K562 (cell line): ENCODE data around the gene OOSP1. TPM values are rescaled to one million over a fixed set of nuclear protein-coding genes. Genes with fewer than 3 reads are reported as not detected.
A peak's percentile ranks its signal among the peaks of the same experiment; 100 is the strongest.

ENCODE experiments used
- AFF1 ChIP-seq, 2 experiments: fragments of 450-650 bp; IDR thresholded peaks; 2 replicates each; pipeline ENCODE4 v1.6.1; 2018; ENCODE audit warnings: mild to moderate bottlenecking in 2 of 2, low read depth in 1 of 2; ENCODE audit not compliant: partially characterized antibody in 2 of 2
- CCNT2 ChIP-seq: IDR thresholded peaks from 2 replicates; pipeline ENCODE4 v1.6.1; 2011; ENCODE audit warnings: borderline replicate concordance, low read depth, mild to moderate bottlenecking, moderate library complexity, mixed read lengths, low read length; ENCODE audit not compliant: insufficient read length; ENCODE audit errors: extremely low read depth
- CREB1 ChIP-seq, 2 experiments: sonication (generic) in 1 of 2; formaldehyde crosslinking in 1 of 2; IDR thresholded peaks; 2 replicates each; pipeline versions ENCODE4 v1.6.1 to v1.8.0; 2012 to 2022; ENCODE audit warnings: inconsistent platforms in 1 of 2, mild to moderate bottlenecking in 1 of 2, missing genetic modification reagents in 1 of 2, moderate library complexity in 1 of 2
- CREM ChIP-seq: IDR thresholded peaks from 2 replicates; pipeline ENCODE4 v1.6.1; 2014; ENCODE audit warnings: antibody characterized with exemption, low read depth
- FOXJ3 ChIP-seq: sonication (generic); formaldehyde crosslinking; IDR thresholded peaks from 2 replicates; pipeline ENCODE4 v1.4.0; 2020; ENCODE audit warnings: mild to moderate bottlenecking, missing genetic modification reagents
- NCOA1 ChIP-seq: fragments of 450-650 bp; IDR thresholded peaks from 2 replicates; pipeline ENCODE4 v1.6.1; 2016; ENCODE audit warnings: low read depth
- NFE2 ChIP-seq: IDR thresholded peaks from 2 replicates; pipeline ENCODE4 v1.6.1; 2014; ENCODE audit warnings: antibody characterized with exemption, low read depth
- NFIC ChIP-seq: fragments of 450-650 bp; IDR thresholded peaks from 2 replicates; pipeline ENCODE4 v1.6.1; 2017; ENCODE audit warnings: mild to moderate bottlenecking, inconsistent platforms
- NFXL1 ChIP-seq: fragments of 450-650 bp; formaldehyde crosslinking; IDR thresholded peaks from 2 replicates; pipeline ENCODE4 v1.4.0; 2021; ENCODE audit warnings: mild to moderate bottlenecking
- SMARCA5 ChIP-seq: fragments of 450-650 bp; IDR thresholded peaks from 2 replicates; pipeline ENCODE4 v1.6.1; 2016
- U2AF2 ChIP-seq: fragments of 200-400 bp; formaldehyde crosslinking; optimal IDR thresholded peaks from 2 replicates; pipeline ENCODE3; 2017; ENCODE audit warnings: low read depth, mild to moderate bottlenecking, low read length
- ZNF347 ChIP-seq: fragments of 450-650 bp; formaldehyde crosslinking; IDR thresholded peaks from 2 replicates; pipeline ENCODE4 v1.4.0; 2020; ENCODE audit warnings: low read depth, mild to moderate bottlenecking, moderate library complexity
- ZNF707 ChIP-seq: fragments of 250-450 bp; sonication (Bioruptor Pico); conservative IDR thresholded peaks from 2 replicates; pipeline ENCODE4 v1.8.0; 2022; ENCODE audit warnings: inconsistent platforms, mild to moderate bottlenecking, moderate library complexity
- polyA plus RNA-seq, 8 experiments: library from polyadenylated mRNA; depleted of rRNA in 4 of 8; stranded (reverse) in 5 of 8; unstranded in 3 of 8; fragments of >200 nt; fragmentation: Nextera tagmentation in 2 of 8; fragmentation: Illumina TruSeq in 1 of 8; extraction: Ambion mirVana in 2 of 8; extraction: Trizol in 1 of 8; gene quantifications; 2 replicates each; pipeline versions ENCODE4 v1.2.1 to v1.2.3, GENCODE V29; 2011 to 2014; ENCODE audit warnings: inconsistent platforms in 1 of 8, missing spikeins in 1 of 8
- total RNA-seq, 7 experiments: library from RNA; depleted of rRNA in 6 of 7; stranded (reverse); fragments of >200 nt in 6 of 7; fragmentation: Illumina TruSeq in 2 of 7; extraction: Trizol in 2 of 7; gene quantifications; 2 replicates each; pipeline versions ENCODE4 v1.2.1 to v1.2.3, GENCODE V29; 2011 to 2021; ENCODE audit warnings: low replicate concordance in 1 of 7
- TF ChIP-seq, protein P1 (sequence below), 2 experiments: IDR thresholded peaks in 1 of 2; conservative IDR thresholded peaks in 1 of 2; 2 replicates each; pipeline ENCODE4 v1.6.1; 2016; ENCODE audit warnings: low read depth in 2 of 2, mild to moderate bottlenecking in 1 of 2, missing compliant biosample characterization in 1 of 2, missing genetic modification characterization in 1 of 2, moderate library complexity in 1 of 2
- TF ChIP-seq, protein P2 (sequence below): fragments of 250-450 bp; sonication (Bioruptor Pico); IDR thresholded peaks from 2 replicates; pipeline ENCODE4 v1.8.0; 2022; ENCODE audit warnings: moderate library complexity, mild to moderate bottlenecking, inconsistent platforms
- TF ChIP-seq, protein P3 (sequence below): fragments of 250-450 bp; sonication (Bioruptor Pico); IDR thresholded peaks from 2 replicates; pipeline ENCODE4 v1.4.0; 2020; ENCODE audit warnings: mild to moderate bottlenecking, moderate library complexity, borderline replicate concordance

Gene OOSP1
- total and polyA plus RNA-seq, 9 of the 15 experiments (the other 6 are each of a cell fraction or from before 2014, with no cell fraction given) = 0.14 to 3.0 (median 0.61) TPM

GRCh38 chr11:59967677-59968394 is 29.6 kb downstream of the OOSP1 start (continued):
- TF ChIP-seq, protein P1, sequence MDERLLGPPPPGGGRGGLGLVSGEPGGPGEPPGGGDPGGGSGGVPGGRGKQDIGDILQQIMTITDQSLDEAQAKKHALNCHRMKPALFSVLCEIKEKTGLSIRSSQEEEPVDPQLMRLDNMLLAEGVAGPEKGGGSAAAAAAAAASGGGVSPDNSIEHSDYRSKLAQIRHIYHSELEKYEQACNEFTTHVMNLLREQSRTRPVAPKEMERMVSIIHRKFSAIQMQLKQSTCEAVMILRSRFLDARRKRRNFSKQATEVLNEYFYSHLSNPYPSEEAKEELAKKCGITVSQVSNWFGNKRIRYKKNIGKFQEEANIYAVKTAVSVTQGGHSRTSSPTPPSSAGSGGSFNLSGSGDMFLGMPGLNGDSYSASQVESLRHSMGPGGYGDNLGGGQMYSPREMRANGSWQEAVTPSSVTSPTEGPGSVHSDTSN (CRISPR knock-in tag; IDR thresholded peaks at IDR 0.05; ENCODE audit: low read depth) = no peak
- TF ChIP-seq, protein P1 (tag; conservative IDR thresholded peaks at IDR 0.05; ENCODE audit: low read depth) = no peak
- TF ChIP-seq NCOA1 (peak; percentile 77; the same call in 1 of the 2 replicates), CCNT2 (peak; percentile 76), NFIC (peak; percentile 86), AFF1 (IDR thresholded peaks at IDR 0.05; ENCODE audit: low read depth in 1 of 2, partially characterized antibody in 2 of 2) (peak in 1 of 2 experiments; percentile 43), CREM (peak; percentile 49), SMARCA5 (no peak), CREB1 (IDR thresholded peaks at IDR 0.05) (peak; percentile 43; the same call in 1 of the 2 replicates), CREB1 (CRISPR knock-in tag; IDR thresholded peaks at IDR 0.05) (no peak), U2AF2 (no peak), NFXL1 (CRISPR knock-in tag) (no peak), NFE2 (peak; percentile 39; the same call in 1 of the 2 replicates), ZNF347 (CRISPR knock-in tag) (no peak), FOXJ3 (no peak), ZNF707 (CRISPR knock-in tag) (no peak)
- TF ChIP-seq, protein P2, sequence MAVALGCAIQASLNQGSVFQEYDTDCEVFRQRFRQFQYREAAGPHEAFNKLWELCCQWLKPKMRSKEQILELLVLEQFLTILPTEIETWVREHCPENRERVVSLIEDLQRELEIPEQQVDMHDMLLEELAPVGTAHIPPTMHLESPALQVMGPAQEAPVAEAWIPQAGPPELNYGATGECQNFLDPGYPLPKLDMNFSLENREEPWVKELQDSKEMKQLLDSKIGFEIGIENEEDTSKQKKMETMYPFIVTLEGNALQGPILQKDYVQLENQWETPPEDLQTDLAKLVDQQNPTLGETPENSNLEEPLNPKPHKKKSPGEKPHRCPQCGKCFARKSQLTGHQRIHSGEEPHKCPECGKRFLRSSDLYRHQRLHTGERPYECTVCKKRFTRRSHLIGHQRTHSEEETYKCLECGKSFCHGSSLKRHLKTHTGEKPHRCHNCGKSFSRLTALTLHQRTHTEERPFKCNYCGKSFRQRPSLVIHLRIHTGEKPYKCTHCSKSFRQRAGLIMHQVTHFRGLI (CRISPR knock-in tag) = no peak
- TF ChIP-seq, protein P3, sequence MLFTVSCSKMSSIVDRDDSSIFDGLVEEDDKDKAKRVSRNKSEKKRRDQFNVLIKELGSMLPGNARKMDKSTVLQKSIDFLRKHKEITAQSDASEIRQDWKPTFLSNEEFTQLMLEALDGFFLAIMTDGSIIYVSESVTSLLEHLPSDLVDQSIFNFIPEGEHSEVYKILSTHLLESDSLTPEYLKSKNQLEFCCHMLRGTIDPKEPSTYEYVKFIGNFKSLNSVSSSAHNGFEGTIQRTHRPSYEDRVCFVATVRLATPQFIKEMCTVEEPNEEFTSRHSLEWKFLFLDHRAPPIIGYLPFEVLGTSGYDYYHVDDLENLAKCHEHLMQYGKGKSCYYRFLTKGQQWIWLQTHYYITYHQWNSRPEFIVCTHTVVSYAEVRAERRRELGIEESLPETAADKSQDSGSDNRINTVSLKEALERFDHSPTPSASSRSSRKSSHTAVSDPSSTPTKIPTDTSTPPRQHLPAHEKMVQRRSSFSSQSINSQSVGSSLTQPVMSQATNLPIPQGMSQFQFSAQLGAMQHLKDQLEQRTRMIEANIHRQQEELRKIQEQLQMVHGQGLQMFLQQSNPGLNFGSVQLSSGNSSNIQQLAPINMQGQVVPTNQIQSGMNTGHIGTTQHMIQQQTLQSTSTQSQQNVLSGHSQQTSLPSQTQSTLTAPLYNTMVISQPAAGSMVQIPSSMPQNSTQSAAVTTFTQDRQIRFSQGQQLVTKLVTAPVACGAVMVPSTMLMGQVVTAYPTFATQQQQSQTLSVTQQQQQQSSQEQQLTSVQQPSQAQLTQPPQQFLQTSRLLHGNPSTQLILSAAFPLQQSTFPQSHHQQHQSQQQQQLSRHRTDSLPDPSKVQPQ (CRISPR knock-in tag) = no peak
